MM.1S (cell line): ENCODE data around the gene PCDHA1.

ENCODE experiments used
- DNase-seq: peaks from one replicate; pipeline ENCODE4 v3.0.0-alpha.2; 2015
- H2AFZ ChIP-seq: fragments of 300-600 bp; sonication (generic); 2 replicates; pipeline ENCODE4 v1.6.0; 2016; ENCODE audit warnings: antibody characterized with exemption, low read length
- H3F3A ChIP-seq: fragments of 300-600 bp; sonication (generic); 2 replicates; pipeline ENCODE4 v1.6.1; 2016; ENCODE audit warnings: mild to moderate bottlenecking, antibody characterized with exemption, low read length, moderate library complexity, mixed read lengths; ENCODE audit not compliant: insufficient read depth
- H3K27ac ChIP-seq: fragments of 300-600 bp; sonication (generic); 2 replicates; pipeline ENCODE4 v1.5.1; 2016; ENCODE audit warnings: mild to moderate bottlenecking, low read length
- H3K27me3 ChIP-seq: fragments of 300-600 bp; sonication (generic); replicated peaks from 2 replicates; pipeline ENCODE4 v1.6.0; 2016; ENCODE audit warnings: low read length; ENCODE audit not compliant: insufficient read depth
- H3K36me3 ChIP-seq: fragments of 300-600 bp; sonication (generic); replicated peaks from 2 replicates; pipeline ENCODE4 v1.6.1; 2016; ENCODE audit warnings: mild to moderate bottlenecking, low read length, mixed read lengths; ENCODE audit not compliant: insufficient read depth
- H3K4me1 ChIP-seq: fragments of 300-600 bp; sonication (generic); 2 replicates; pipeline ENCODE4 v1.6.1; 2016; ENCODE audit warnings: low read length, mixed read lengths
- H3K4me2 ChIP-seq: fragments of 300-600 bp; sonication (generic); 2 replicates; pipeline ENCODE4 v1.6.0; 2016; ENCODE audit warnings: low read depth, low read length
- H3K4me3 ChIP-seq: fragments of 300-600 bp; sonication (generic); 2 replicates; pipeline ENCODE4 v1.5.1; 2016; ENCODE audit warnings: low read length, mixed read lengths
- H3K79me2 ChIP-seq: fragments of 300-600 bp; sonication (generic); 2 replicates; pipeline ENCODE4 v1.6.1; 2016; ENCODE audit warnings: mixed run types, low read length, mixed read lengths
- H3K9ac ChIP-seq: fragments of 300-600 bp; sonication (generic); 2 replicates; pipeline ENCODE4 v1.6.1; 2016; ENCODE audit warnings: low read length, mixed read lengths
- H3K9me2 ChIP-seq: fragments of 300-600 bp; sonication (generic); replicated peaks from 2 replicates; pipeline ENCODE4 v1.6.1; 2016; ENCODE audit warnings: mild to moderate bottlenecking, low read length, mixed read lengths; ENCODE audit not compliant: insufficient read depth
- H3K9me3 ChIP-seq: fragments of 300-600 bp; sonication (generic); replicated peaks from 2 replicates; pipeline ENCODE4 v1.6.1; 2016; ENCODE audit warnings: mild to moderate bottlenecking, low read length, mixed read lengths; ENCODE audit not compliant: insufficient read depth
- H4K20me1 ChIP-seq: fragments of 300-600 bp; sonication (generic); 2 replicates; pipeline ENCODE4 v1.6.1; 2016; ENCODE audit warnings: mild to moderate bottlenecking, low read length, moderate library complexity, mixed read lengths; ENCODE audit not compliant: insufficient read depth
- CTCF ChIP-seq: fragments of 300-600 bp; sonication (generic); IDR thresholded peaks from 2 replicates; pipeline ENCODE4 v1.5.1; 2016; ENCODE audit warnings: antibody characterized with exemption, low read length, mixed read lengths
- EZH2 ChIP-seq: fragments of 300-600 bp; sonication (generic); optimal IDR thresholded peaks from 2 replicates; pipeline ENCODE3; 2017; ENCODE audit warnings: low read depth, mild to moderate bottlenecking, antibody characterized with exemption, low read length, mixed read lengths
- EZH2phosphoT487 ChIP-seq: fragments of 300-600 bp; sonication (generic); IDR thresholded peaks from 2 replicates; pipeline ENCODE4 v1.6.1; 2018; ENCODE audit warnings: antibody characterized with exemption, low read length

Gene PCDHA1

GRCh38 chr5:140998921-140999410, 213.0 kb downstream of the PCDHA1 start:
- H3K27ac ChIP-seq: no peak overlapping the region
- H3K36me3 ChIP-seq: no peaks in the 10 kb centered on the region
- TF ChIP-seq CTCF (no peak), EZH2phosphoT487 (no peak), EZH2 (no peak)

GRCh38 chr5:141001446-141001843, 215.5 kb downstream of the PCDHA1 start:
- Histone ChIP-seq H3K27me3 (no peaks in the 10 kb centered on the region), H3K36me3 (no peaks in the 10 kb centered on the region), H3K4me1 (no peaks in the 10 kb centered on the region), H3K4me3 (no peak overlapping the region), H3K27ac (no peak overlapping the region), H2AFZ (no peak overlapping the region), H3K9me3 (no peaks in the 10 kb centered on the region), H3F3A (no peaks in the 10 kb centered on the region), H3K9me2 (no peaks in the 10 kb centered on the region), H3K79me2 (no peaks in the 10 kb centered on the region), H4K20me1 (no peaks in the 10 kb centered on the region), H3K4me2 (no peak overlapping the region), H3K9ac (no peak overlapping the region)
- no peak for DNase-seq
- TF ChIP-seq CTCF (no peak), EZH2 (no peak), EZH2phosphoT487 (no peak)

More at GRCh38 chr5:140998921-140999410, 213.0 kb downstream of the PCDHA1 start:
- H4K20me1 ChIP-seq: no peaks in the 10 kb centered on the region
- H3K4me2 ChIP-seq: no peak overlapping the region
- no peak overlapping the region for H3K4me3 ChIP-seq
- no peak overlapping the region for H3K9ac ChIP-seq
- no peaks in the 10 kb centered on the region for H3K79me2 ChIP-seq
- H2AFZ ChIP-seq: no peak overlapping the region
- no peaks in the 10 kb centered on the region for H3K9me2 ChIP-seq
- H3K9me3 ChIP-seq: no peaks in the 10 kb centered on the region
- no peaks in the 10 kb centered on the region for H3K27me3 ChIP-seq
- DNase-seq: no peak
- no peaks in the 10 kb centered on the region for H3K4me1 ChIP-seq
- H3F3A ChIP-seq: no peaks in the 10 kb centered on the region

DNA sequence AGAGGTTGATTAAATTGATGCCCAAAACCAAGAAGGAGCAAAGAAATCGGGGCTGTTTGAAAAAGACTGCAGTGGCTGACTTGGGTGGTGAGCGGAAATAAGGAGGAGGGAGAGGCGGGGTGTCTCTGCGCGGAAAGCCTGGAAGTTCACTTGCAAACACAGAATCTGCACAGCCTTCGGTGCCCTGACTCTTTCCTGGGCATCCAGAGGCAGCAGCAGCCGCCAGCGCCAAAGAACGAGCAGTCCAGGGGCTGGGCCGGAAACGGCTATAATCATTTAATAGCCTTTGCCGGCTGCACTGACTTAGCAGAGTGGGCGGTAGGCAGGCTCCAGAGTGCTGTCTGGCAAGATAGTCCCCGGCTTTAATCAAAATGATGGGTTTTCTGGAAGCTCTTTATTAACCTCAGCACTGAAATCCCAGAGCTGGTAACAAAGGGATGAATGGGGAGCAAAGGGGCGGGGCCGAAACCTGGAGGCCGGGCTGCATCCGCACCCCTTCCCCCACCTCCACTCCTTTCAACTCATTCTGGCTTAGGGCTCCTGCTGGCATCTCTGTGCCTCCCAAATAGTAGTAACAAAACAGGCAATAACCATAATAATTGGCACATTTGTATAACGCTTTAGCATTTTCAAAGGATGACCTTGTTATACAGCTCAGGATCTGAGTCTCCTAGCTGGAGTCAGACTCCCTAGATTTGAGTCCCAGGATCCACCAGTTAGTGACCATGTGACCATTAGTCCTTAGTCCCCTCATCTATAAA, 216.1 kb downstream of the PCDHA1 start:
- no peaks in the 10 kb centered on the region for H3K9me3 ChIP-seq
- H3K4me1 ChIP-seq: no peaks in the 10 kb centered on the region
- H3K27me3 ChIP-seq: no peaks in the 10 kb centered on the region
- no peak overlapping the region for H3K4me3 ChIP-seq
- H3K9ac ChIP-seq: no peak overlapping the region
- H3K79me2 ChIP-seq: no peaks in the 10 kb centered on the region
- no peak overlapping the region for H3K4me2 ChIP-seq
- H4K20me1 ChIP-seq: no peaks in the 10 kb centered on the region
- no peak for TF ChIP-seq EZH2
- no peak for TF ChIP-seq CTCF
- no peak for TF ChIP-seq EZH2phosphoT487
- no peaks in the 10 kb centered on the region for H3F3A ChIP-seq
- no peaks in the 10 kb centered on the region for H3K36me3 ChIP-seq
- DNase-seq: no peak
- no peak overlapping the region for H3K27ac ChIP-seq
- no peak overlapping the region for H2AFZ ChIP-seq
- H3K9me2 ChIP-seq: no peaks in the 10 kb centered on the region
